ENCODE results near the gene C1orf232. TPM values are rescaled to one million over a fixed set of nuclear protein-coding genes. Genes with fewer than 3 reads are reported as not detected.

C1orf232 gene
- polyA plus RNA-seq, 2 of the 4 experiments (the other 2 are of a cell fraction): not detected

GRCh38 chr1:26171084-26172072 lies 2.6 kb upstream of the C1orf232 start, which contains the start of gene ZNF593OS:
Gene ZNF593OS, minus strand, starts transcription at chr1:26171832. Its CDS starts 171 bp downstream, at chr1:26171661.
- WGBS (ENCODE audit: missing lambda C conversion rate): 90% methylated on average over 24 of the region's 34 CpGs
- TF ChIP-seq CBX8 (IDR thresholded peaks at IDR 0.05): no peak
- TF ChIP-seq, protein P1, sequence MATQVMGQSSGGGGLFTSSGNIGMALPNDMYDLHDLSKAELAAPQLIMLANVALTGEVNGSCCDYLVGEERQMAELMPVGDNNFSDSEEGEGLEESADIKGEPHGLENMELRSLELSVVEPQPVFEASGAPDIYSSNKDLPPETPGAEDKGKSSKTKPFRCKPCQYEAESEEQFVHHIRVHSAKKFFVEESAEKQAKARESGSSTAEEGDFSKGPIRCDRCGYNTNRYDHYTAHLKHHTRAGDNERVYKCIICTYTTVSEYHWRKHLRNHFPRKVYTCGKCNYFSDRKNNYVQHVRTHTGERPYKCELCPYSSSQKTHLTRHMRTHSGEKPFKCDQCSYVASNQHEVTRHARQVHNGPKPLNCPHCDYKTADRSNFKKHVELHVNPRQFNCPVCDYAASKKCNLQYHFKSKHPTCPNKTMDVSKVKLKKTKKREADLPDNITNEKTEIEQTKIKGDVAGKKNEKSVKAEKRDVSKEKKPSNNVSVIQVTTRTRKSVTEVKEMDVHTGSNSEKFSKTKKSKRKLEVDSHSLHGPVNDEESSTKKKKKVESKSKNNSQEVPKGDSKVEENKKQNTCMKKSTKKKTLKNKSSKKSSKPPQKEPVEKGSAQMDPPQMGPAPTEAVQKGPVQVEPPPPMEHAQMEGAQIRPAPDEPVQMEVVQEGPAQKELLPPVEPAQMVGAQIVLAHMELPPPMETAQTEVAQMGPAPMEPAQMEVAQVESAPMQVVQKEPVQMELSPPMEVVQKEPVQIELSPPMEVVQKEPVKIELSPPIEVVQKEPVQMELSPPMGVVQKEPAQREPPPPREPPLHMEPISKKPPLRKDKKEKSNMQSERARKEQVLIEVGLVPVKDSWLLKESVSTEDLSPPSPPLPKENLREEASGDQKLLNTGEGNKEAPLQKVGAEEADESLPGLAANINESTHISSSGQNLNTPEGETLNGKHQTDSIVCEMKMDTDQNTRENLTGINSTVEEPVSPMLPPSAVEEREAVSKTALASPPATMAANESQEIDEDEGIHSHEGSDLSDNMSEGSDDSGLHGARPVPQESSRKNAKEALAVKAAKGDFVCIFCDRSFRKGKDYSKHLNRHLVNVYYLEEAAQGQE (IDR thresholded peaks at IDR 0.05): no peak
- peak within 1 kb of the TSS; percentile 95 for H3K4me3 ChIP-seq
- no peak for DNase-seq (ENCODE audit: low read depth in 1 of 2, low spot score in 1 of 2)
- H3K27ac ChIP-seq: peak within 1 kb of the TSS in 1 of 2 experiments; percentile 99; a peak in 3 of 6 replicates
- H3K4me2 ChIP-seq: peak within 1 kb of the TSS; percentile 87
- ChIA-PET POLR2A (no interaction called here), CTCF (interaction anchor here (1.2 to 3.7 kb wide), 9 partner anchors 8 to 135 kb away, joined by 3 to 33 read pairs (median 6); partner anchors contain the start of genes CATSPER4, CEP85 and CNKSR1)
- ATAC-seq: no peak
- no peaks in the 10 kb centered on the region for H3K9me3 ChIP-seq
- peaks cover 7% of the 10 kb centered on the region; the same call in 2 of the 3 replicates for H3K4me1 ChIP-seq
- no peak for FAIRE-seq

DNA sequence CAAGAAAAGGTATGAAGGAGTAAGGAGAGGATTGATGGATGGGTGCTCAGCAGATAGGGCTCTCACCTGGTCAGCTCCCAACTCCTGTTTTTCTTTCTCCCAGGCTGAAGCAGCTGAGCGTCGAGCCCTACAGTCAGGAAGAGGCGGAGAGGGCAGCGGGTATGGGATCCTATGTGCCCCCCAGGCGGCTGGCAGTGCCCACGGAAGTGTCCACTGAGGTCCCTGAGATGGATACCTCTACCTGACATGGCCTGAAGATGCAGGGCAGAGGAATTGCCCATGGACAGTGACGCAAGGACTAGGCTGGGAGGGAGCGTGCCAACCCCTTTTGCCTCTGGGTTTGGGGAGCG lies 1.7 kb upstream of the C1orf232 start:
- Histone ChIP-seq H3K4me2 (peak overlapping the region; percentile 87), H3K9me3 (no peaks in the 10 kb centered on the region), H3K4me1 (peaks cover 7% of the 10 kb centered on the region; the same call in 2 of the 3 replicates), H3K4me3 (peak overlapping the region; percentile 95), H3K27ac (peak overlapping the region; percentile 90 to 99)
- TF ChIP-seq CEBPB (IDR thresholded peaks at IDR 0.05): no peak
- TF ChIP-seq, protein P2, sequence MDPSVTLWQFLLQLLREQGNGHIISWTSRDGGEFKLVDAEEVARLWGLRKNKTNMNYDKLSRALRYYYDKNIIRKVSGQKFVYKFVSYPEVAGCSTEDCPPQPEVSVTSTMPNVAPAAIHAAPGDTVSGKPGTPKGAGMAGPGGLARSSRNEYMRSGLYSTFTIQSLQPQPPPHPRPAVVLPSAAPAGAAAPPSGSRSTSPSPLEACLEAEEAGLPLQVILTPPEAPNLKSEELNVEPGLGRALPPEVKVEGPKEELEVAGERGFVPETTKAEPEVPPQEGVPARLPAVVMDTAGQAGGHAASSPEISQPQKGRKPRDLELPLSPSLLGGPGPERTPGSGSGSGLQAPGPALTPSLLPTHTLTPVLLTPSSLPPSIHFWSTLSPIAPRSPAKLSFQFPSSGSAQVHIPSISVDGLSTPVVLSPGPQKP (IDR thresholded peaks at IDR 0.05; ENCODE audit: low read depth, low read length): no peak
- no peak for TF ChIP-seq HOXB5 (CRISPR knock-in tag; IDR thresholded peaks at IDR 0.05)
- no peak for TF ChIP-seq JUN (IDR thresholded peaks at IDR 0.05)
- TF ChIP-seq, protein P3, sequence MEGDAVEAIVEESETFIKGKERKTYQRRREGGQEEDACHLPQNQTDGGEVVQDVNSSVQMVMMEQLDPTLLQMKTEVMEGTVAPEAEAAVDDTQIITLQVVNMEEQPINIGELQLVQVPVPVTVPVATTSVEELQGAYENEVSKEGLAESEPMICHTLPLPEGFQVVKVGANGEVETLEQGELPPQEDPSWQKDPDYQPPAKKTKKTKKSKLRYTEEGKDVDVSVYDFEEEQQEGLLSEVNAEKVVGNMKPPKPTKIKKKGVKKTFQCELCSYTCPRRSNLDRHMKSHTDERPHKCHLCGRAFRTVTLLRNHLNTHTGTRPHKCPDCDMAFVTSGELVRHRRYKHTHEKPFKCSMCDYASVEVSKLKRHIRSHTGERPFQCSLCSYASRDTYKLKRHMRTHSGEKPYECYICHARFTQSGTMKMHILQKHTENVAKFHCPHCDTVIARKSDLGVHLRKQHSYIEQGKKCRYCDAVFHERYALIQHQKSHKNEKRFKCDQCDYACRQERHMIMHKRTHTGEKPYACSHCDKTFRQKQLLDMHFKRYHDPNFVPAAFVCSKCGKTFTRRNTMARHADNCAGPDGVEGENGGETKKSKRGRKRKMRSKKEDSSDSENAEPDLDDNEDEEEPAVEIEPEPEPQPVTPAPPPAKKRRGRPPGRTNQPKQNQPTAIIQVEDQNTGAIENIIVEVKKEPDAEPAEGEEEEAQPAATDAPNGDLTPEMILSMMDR (IDR thresholded peaks at IDR 0.05): no peak
- TF ChIP-seq, protein P4, sequence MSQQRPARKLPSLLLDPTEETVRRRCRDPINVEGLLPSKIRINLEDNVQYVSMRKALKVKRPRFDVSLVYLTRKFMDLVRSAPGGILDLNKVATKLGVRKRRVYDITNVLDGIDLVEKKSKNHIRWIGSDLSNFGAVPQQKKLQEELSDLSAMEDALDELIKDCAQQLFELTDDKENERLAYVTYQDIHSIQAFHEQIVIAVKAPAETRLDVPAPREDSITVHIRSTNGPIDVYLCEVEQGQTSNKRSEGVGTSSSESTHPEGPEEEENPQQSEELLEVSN (IDR thresholded peaks at IDR 0.05; ENCODE audit: borderline replicate concordance, low read depth): no peak
- no peak for TF ChIP-seq POLR2AphosphoS2 (conservative IDR thresholded peaks at IDR 0.05; ENCODE audit: low read length)
- TF ChIP-seq RFX5 (IDR thresholded peaks at IDR 0.05): no peak
- DNase-seq (ENCODE audit: low read depth in 1 of 2, low spot score in 1 of 2) (no peak), FAIRE-seq (no peak), ATAC-seq (no peak)
- ChIA-PET CTCF (interaction anchor here (0.6 to 3.7 kb wide), 22 partner anchors 9 to 1803 kb away, joined by 3 to 33 read pairs (median 5); partner anchors contain the start of genes CATSPER4, CEP85 and CNKSR1), POLR2A (interaction anchor here (0.9 to 1.6 kb wide), 3 partner anchors 59 to 262 kb away, joined by 3 to 15 read pairs (median 6); partner anchors contain the start of genes CEP85, DHDDS and PDIK1L)
- WGBS (ENCODE audit: missing lambda C conversion rate): 63% methylated on average over 7 of the region's 9 CpGs

All from A549 (cell line).